Neural cell (in vitro differentiated cells): ENCODE results near the gene LRRC34. TPM values are rescaled to one million over a fixed set of nuclear protein-coding genes. Genes with fewer than 3 reads are reported as not detected.

Source experiments
- H2AFZ ChIP-seq: fragments of 200-600, 300-800 bp; sonication (generic), shearing (Covaris generic); 2 replicates; pipeline ENCODE4 v1.6.0; 2014; ENCODE audit warnings: low read depth, mild to moderate bottlenecking, antibody characterized with exemption, low read length, moderate library complexity
- H3F3A ChIP-seq: fragments of 200-600 bp; shearing (Covaris generic); 2 replicates; pipeline ENCODE4 v1.6.1; 2016; ENCODE audit warnings: mild to moderate bottlenecking, moderate library complexity, mixed read lengths, antibody characterized with exemption, low read length; ENCODE audit not compliant: insufficient read depth, poor library complexity, severe bottlenecking
- H3K27ac ChIP-seq: fragments of 200-600, 300-800 bp; sonication (generic), shearing (Covaris generic); 2 replicates; pipeline ENCODE4 v1.5.1; 2014; ENCODE audit warnings: mild to moderate bottlenecking, low read length, moderate library complexity
- H3K27me3 ChIP-seq: fragments of 300-800, 200-600 bp; sonication (generic), shearing (Covaris generic); 2 replicates; pipeline ENCODE4 v1.6.0; 2014; ENCODE audit warnings: mild to moderate bottlenecking, low read depth, low read length, moderate library complexity; ENCODE audit not compliant: insufficient read depth
- H3K36me3 ChIP-seq: fragments of 300-800, 200-600 bp; sonication (generic), shearing (Covaris generic); 2 replicates; pipeline ENCODE4 v1.5.1; 2014; ENCODE audit warnings: mild to moderate bottlenecking, antibody characterized with exemption, low read length, moderate library complexity; ENCODE audit not compliant: insufficient read depth
- H3K4me2 ChIP-seq: fragments of 300-800, 200-600 bp; sonication (generic), shearing (Covaris generic); 2 replicates; pipeline ENCODE4 v1.6.0; 2014; ENCODE audit warnings: mild to moderate bottlenecking, low read length
- H3K4me3 ChIP-seq: fragments of 300-800, 200-600 bp; sonication (generic), shearing (Covaris generic); 2 replicates; pipeline ENCODE4 v1.5.1; 2014; ENCODE audit warnings: mild to moderate bottlenecking, low read length, moderate library complexity
- H3K79me2 ChIP-seq: fragments of 200-600 bp; shearing (Covaris generic); replicated peaks from 2 replicates; pipeline ENCODE4 v1.6.0; 2014; ENCODE audit warnings: mild to moderate bottlenecking, low read length, moderate library complexity; ENCODE audit not compliant: insufficient read depth
- H3K9ac ChIP-seq: fragments of 300-800, 200-600 bp; sonication (generic), shearing (Covaris generic); 2 replicates; pipeline ENCODE4 v1.6.1; 2016; ENCODE audit warnings: mild to moderate bottlenecking, low read length, mixed read lengths
- H3K9me2 ChIP-seq: fragments of 200-600 bp; shearing (Covaris generic); 2 replicates; pipeline ENCODE4 v1.6.1; 2016; ENCODE audit warnings: mild to moderate bottlenecking, low read length, mixed read lengths; ENCODE audit not compliant: insufficient read depth
- H3K9me3 ChIP-seq: fragments of 200-600, 300-800 bp; sonication (generic), shearing (Covaris generic); 2 replicates; pipeline ENCODE4 v1.6.1; 2016; ENCODE audit warnings: mild to moderate bottlenecking, mixed run types, low read length, moderate library complexity, mixed read lengths
- H4K20me1 ChIP-seq: fragments of 200-600 bp; shearing (Covaris generic); 2 replicates; pipeline ENCODE4 v1.6.1; 2016; ENCODE audit warnings: mild to moderate bottlenecking, mixed run types; ENCODE audit not compliant: insufficient read depth
- EP300 ChIP-seq: fragments of 450-650 bp; conservative IDR thresholded peaks from 2 replicates; pipeline ENCODE4 v1.6.1; 2014; ENCODE audit warnings: antibody characterized with exemption, mild to moderate bottlenecking, moderate library complexity; ENCODE audit not compliant: poor library complexity, severe bottlenecking
- EZH2 ChIP-seq: fragments of 200-600, 300-800 bp; shearing (Covaris generic), sonication (generic); IDR thresholded peaks from 2 replicates; pipeline ENCODE4 v1.6.1; 2014; ENCODE audit warnings: antibody characterized with exemption, low read length, borderline replicate concordance, mild to moderate bottlenecking; ENCODE audit not compliant: insufficient read depth, poor library complexity, severe bottlenecking
- MXI1 ChIP-seq: fragments of 450-650 bp; conservative IDR thresholded peaks from 2 replicates; pipeline ENCODE4 v1.6.1; 2014; ENCODE audit warnings: antibody characterized with exemption, mild to moderate bottlenecking; ENCODE audit not compliant: poor library complexity, severe bottlenecking
- POLR2AphosphoS5 ChIP-seq: IDR thresholded peaks from 2 replicates; pipeline ENCODE4 v1.6.1; 2012
- RAD21 ChIP-seq: fragments of 450-650 bp; conservative IDR thresholded peaks from 2 replicates; pipeline ENCODE4 v1.6.1; 2014; ENCODE audit warnings: antibody characterized with exemption, mild to moderate bottlenecking, moderate library complexity
- REST ChIP-seq: IDR thresholded peaks from 2 replicates; pipeline ENCODE4 v1.6.1; 2012; ENCODE audit warnings: borderline replicate concordance
- SMC3 ChIP-seq: fragments of 450-650 bp; conservative IDR thresholded peaks from 2 replicates; pipeline ENCODE4 v1.6.1; 2014; ENCODE audit warnings: antibody characterized with exemption, mild to moderate bottlenecking, moderate library complexity; ENCODE audit not compliant: poor library complexity
- TAF1 ChIP-seq: IDR thresholded peaks from 2 replicates; pipeline ENCODE4 v1.6.1; 2012; ENCODE audit warnings: low read depth
- polyA plus RNA-seq: library from polyadenylated mRNA; depleted of rRNA; stranded (reverse); fragments of >200 nt; gene quantifications from 2 replicates; pipeline ENCODE4 v1.2.3, GENCODE V29; 2014
- TF ChIP-seq, protein P1 (sequence below): fragments of 450-650 bp; IDR thresholded peaks from 2 replicates; pipeline ENCODE4 v1.5.1; 2014; ENCODE audit warnings: antibody characterized with exemption, mild to moderate bottlenecking, moderate library complexity; ENCODE audit not compliant: poor library complexity, severe bottlenecking

Gene LRRC34
- polyA plus RNA-seq, 1 donor from 2014 or later: 1.1 TPM

DNA sequence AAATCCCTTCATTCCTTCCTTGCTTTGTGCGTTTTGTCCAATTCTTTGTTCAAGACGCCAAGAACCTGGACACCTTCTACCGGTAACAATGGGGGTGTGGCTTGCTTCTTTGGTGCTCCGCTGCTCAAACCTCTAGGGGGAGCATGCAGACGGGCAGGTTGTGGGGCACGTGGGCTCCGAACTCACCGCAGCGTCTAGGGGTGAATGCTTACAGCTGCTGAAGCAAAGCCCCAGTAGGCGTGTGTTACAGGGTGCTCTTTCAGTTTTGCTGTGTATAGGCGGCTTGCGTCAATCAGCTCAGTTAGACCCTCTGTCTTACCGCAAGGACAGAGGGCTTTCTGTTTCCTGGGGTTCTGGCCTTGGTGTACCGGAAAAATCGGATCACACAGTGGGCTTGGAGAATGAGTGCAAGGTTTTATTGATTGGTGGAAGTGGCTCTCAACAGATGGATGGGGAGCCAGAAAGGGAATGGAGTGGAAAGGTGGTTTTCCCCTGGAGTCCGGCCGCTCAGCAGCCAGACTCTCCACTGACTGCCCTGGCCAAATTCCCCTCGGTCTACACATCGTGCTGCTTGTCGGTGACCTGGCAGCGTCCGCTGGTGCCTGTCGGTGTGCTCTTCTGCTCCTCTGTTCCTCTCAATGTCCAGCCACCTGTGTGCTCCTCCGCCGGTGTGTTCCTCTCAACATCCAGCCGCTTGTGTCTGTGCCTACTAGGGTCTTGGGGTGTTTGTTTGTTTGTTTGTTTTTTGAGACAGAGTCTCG lies 1.2 kb upstream of the LRRC34 start:
- Histone ChIP-seq H3K79me2 (no peaks in the 10 kb centered on the region), H3K36me3 (no peaks in the 10 kb centered on the region), H3K4me2 (no peak overlapping the region), H3K9me2 (no peaks in the 10 kb centered on the region), H3K4me3 (no peak overlapping the region), H3K27ac (no peak overlapping the region), H3K27me3 (no peaks in the 10 kb centered on the region), H3K9ac (no peak overlapping the region), H3F3A (no peaks in the 10 kb centered on the region), H3K9me3 (no peaks in the 10 kb centered on the region), H2AFZ (no peak overlapping the region), H4K20me1 (no peaks in the 10 kb centered on the region)
- TF ChIP-seq EZH2 (no peak), POLR2AphosphoS5 (no peak), MXI1 (no peak), SMC3 (no peak), REST (no peak), EP300 (no peak), TAF1 (no peak), RAD21 (no peak)
- TF ChIP-seq, protein P1, sequence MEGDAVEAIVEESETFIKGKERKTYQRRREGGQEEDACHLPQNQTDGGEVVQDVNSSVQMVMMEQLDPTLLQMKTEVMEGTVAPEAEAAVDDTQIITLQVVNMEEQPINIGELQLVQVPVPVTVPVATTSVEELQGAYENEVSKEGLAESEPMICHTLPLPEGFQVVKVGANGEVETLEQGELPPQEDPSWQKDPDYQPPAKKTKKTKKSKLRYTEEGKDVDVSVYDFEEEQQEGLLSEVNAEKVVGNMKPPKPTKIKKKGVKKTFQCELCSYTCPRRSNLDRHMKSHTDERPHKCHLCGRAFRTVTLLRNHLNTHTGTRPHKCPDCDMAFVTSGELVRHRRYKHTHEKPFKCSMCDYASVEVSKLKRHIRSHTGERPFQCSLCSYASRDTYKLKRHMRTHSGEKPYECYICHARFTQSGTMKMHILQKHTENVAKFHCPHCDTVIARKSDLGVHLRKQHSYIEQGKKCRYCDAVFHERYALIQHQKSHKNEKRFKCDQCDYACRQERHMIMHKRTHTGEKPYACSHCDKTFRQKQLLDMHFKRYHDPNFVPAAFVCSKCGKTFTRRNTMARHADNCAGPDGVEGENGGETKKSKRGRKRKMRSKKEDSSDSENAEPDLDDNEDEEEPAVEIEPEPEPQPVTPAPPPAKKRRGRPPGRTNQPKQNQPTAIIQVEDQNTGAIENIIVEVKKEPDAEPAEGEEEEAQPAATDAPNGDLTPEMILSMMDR: no peak

DNA sequence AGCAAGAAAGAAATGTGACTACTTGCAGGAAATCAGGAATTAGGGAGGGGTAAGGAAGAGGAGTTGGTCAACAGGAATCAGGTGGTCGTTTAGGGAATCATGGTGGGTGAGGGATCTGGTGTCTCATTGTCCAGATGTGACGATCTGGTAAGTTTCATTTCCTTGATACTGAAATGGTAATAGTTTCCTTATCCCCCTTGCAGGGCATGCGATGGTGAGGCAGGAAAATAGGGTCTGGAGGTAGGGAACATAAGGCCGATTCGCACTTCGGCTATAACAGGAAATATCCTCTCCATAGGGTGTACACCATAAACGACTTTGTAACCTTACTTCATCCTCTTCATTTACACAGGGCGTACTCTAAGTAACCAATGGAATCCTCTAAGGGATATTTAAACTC lies 574 bp upstream of the LRRC34 start:
- Histone ChIP-seq H3K27me3 (no peaks in the 10 kb centered on the region), H3K9ac (no peak overlapping the region), H4K20me1 (no peaks in the 10 kb centered on the region), H3K27ac (no peak overlapping the region), H3K9me2 (no peaks in the 10 kb centered on the region), H3K36me3 (no peaks in the 10 kb centered on the region), H3K4me2 (no peak overlapping the region), H2AFZ (no peak overlapping the region), H3K4me3 (no peak overlapping the region), H3F3A (no peaks in the 10 kb centered on the region), H3K9me3 (no peaks in the 10 kb centered on the region), H3K79me2 (no peaks in the 10 kb centered on the region)
- TF ChIP-seq SMC3: no peak
- TF ChIP-seq, protein P1: no peak
- no peak for TF ChIP-seq EZH2
- TF ChIP-seq POLR2AphosphoS5: no peak
- TF ChIP-seq EP300: no peak
- no peak for TF ChIP-seq REST
- TF ChIP-seq TAF1: no peak
- no peak for TF ChIP-seq MXI1
- no peak for TF ChIP-seq RAD21
